B cell (primary cell): Measurements from ENCODE around the gene TDRD12. TPM values are rescaled to one million over a fixed set of nuclear protein-coding genes. Genes with fewer than 3 reads are reported as not detected.
A peak's percentile ranks its signal among the peaks of the same experiment; 100 is the strongest.
"Not testable (repeated sequence)": the region's sequence is repeated elsewhere in the genome, so short reads cannot be mapped to it uniquely, and the experiment has no call there.

Experiments
- ATAC-seq: fragments of 200-7000 bp; cut with Tn5 transposase; one replicate; pipeline ENCODE4 v1.10.0; 2021; ENCODE audit warnings: low read depth, mild to moderate bottlenecking, moderate number of reproducible peaks, moderate library complexity
- CTCF ChIA-PET: fragments of 350-600 bp; sonication (Branson Sonifier 250); formaldehyde crosslinking; loops from one replicate; lab custom pipeline; 2021; ENCODE audit warnings: antibody characterized with exemption, inconsistent platforms; lab: Charles Lee
- POLR2A ChIA-PET: fragments of 350-600 bp; sonication (Branson Sonifier 250); formaldehyde crosslinking; loops from one replicate; lab custom pipeline; 2021; ENCODE audit warnings: antibody characterized with exemption; lab: Charles Lee
- DNase-seq: peaks from one replicate; pipeline ENCODE4 v3.0.0; 2013
- H2AFZ ChIP-seq: 2 replicates; pipeline ENCODE4 v1.6.1; 2012; ENCODE audit warnings: mild to moderate bottlenecking, low read depth, low read length; ENCODE audit not compliant: insufficient read depth, poor library complexity, severe bottlenecking
- H3K27ac ChIP-seq, 2 donors: 1 replicate in 1 of 2; 2 replicates in 1 of 2; pipeline ENCODE4 v1.5.1; 2012 to 2013; ENCODE audit warnings: low read length in 2 of 2, mild to moderate bottlenecking in 2 of 2, moderate library complexity in 1 of 2
- H3K27me3 ChIP-seq, 4 experiments: fragments of 200-600 bp in 1 of 4; sonication (generic) in 1 of 4; replicated peaks in 1 of 4; 1 replicate in 2 of 4; 2 replicates in 2 of 4; pipeline versions ENCODE4 v1.6.1 to v1.7.0; 2013 to 2016; ENCODE audit warnings: low read length in 3 of 4, mild to moderate bottlenecking in 2 of 4, mixed read lengths in 1 of 4, moderate library complexity in 1 of 4; ENCODE audit not compliant: insufficient read depth in 4 of 4, control insufficient read depth in 3 of 4; ENCODE audit errors: control extremely low read depth in 1 of 4
- H3K36me3 ChIP-seq, 2 experiments: replicated peaks in 1 of 2; 1 replicate in 1 of 2; 2 replicates in 1 of 2; pipeline versions ENCODE4 v1.6.1 to v1.7.1; 2013; ENCODE audit warnings: low read length in 1 of 2; ENCODE audit not compliant: insufficient read depth in 2 of 2, control insufficient read depth in 1 of 2; ENCODE audit errors: control extremely low read depth in 1 of 2, extremely low read depth in 1 of 2
- H3K4me1 ChIP-seq, 2 donors: fragments of 200-600 bp in 1 of 2; sonication (generic) in 1 of 2; 1 replicate in 1 of 2; 2 replicates in 1 of 2; pipeline versions ENCODE4 v1.5.1 to v1.6.1; 2013 to 2017; ENCODE audit warnings: low read length in 2 of 2; ENCODE audit not compliant: control insufficient read depth in 2 of 2, insufficient read depth in 2 of 2
- H3K4me2 ChIP-seq: replicated peaks from 2 replicates; pipeline ENCODE3; 2012; ENCODE audit warnings: mild to moderate bottlenecking, low read depth, low read length; ENCODE audit not compliant: poor library complexity, severe bottlenecking
- H3K4me3 ChIP-seq, 5 experiments: fragments of 200-600 bp in 1 of 5; sonication (generic) in 1 of 5; 1 replicate in 3 of 5; 2 replicates in 2 of 5; pipeline versions ENCODE4 v1.5.1 to v1.7.0; 2011 to 2016; ENCODE audit warnings: low read length in 4 of 5, mild to moderate bottlenecking in 4 of 5, low read depth in 2 of 5, control low read depth in 1 of 5, moderate library complexity in 1 of 5; ENCODE audit not compliant: insufficient read depth in 1 of 5; ENCODE audit errors: control extremely low read depth in 1 of 5, extremely low read depth in 1 of 5
- H3K79me2 ChIP-seq: fragments of 200-600 bp; sonication (generic); one replicate; pipeline ENCODE4 v1.6.0; 2016; ENCODE audit warnings: low read length; ENCODE audit not compliant: control insufficient read depth, insufficient read depth
- H3K9ac ChIP-seq: fragments of 200-600 bp; sonication (generic); 2 replicates; pipeline ENCODE4 v1.6.1; 2017; ENCODE audit warnings: mild to moderate bottlenecking, low read length, moderate library complexity
- H3K9me3 ChIP-seq, 3 donors: one replicate each; pipeline versions ENCODE4 v1.6.1 to v1.7.1; 2013; ENCODE audit warnings: low read length in 2 of 3; ENCODE audit not compliant: control insufficient read depth in 2 of 3, insufficient read depth in 1 of 3; ENCODE audit errors: control extremely low read depth in 1 of 3
- H4K20me1 ChIP-seq: 2 replicates; pipeline ENCODE4 v1.6.0; 2012; ENCODE audit warnings: mild to moderate bottlenecking, low read length; ENCODE audit not compliant: insufficient read depth, control insufficient read depth, poor library complexity, severe bottlenecking
- H3K27ac Mint-ChIP-seq: one replicate; pipeline ENCODE4 v1.8.0; 2021; ENCODE audit warnings: mixed read lengths
- H3K27me3 Mint-ChIP-seq: one replicate; pipeline ENCODE4 v1.8.0; 2021; ENCODE audit warnings: mixed read lengths
- H3K4me1 Mint-ChIP-seq: one replicate; pipeline ENCODE4 v1.8.0; 2021; ENCODE audit warnings: mixed read lengths
- H3K4me3 Mint-ChIP-seq: one replicate; pipeline ENCODE4 v1.8.0; 2021; ENCODE audit warnings: mixed read lengths
- H3K9me3 Mint-ChIP-seq: one replicate; pipeline ENCODE4 v1.8.0; 2022; ENCODE audit warnings: mixed read lengths; ENCODE audit not compliant: insufficient read depth
- EZH2 ChIP-seq: IDR thresholded peaks from 2 replicates; pipeline ENCODE4 v1.6.1; 2012; ENCODE audit warnings: borderline replicate concordance, low read depth, mild to moderate bottlenecking, moderate library complexity, low read length; ENCODE audit not compliant: insufficient read depth, poor library complexity, severe bottlenecking
- WGBS: methylation state at CpG from one replicate; pipeline ENCODE4 v1.1.5; 2013; ENCODE audit warnings: missing lambda C conversion rate; ENCODE audit not compliant: insufficient coverage; 5-methylcytosine and 5-hydroxymethylcytosine counted together
- intact Hi-C: fragments of 100-400 bp; cut with micrococcal nuclease; formaldehyde crosslinking; loops from one replicate; pipeline ENCODE4 v1.10.0; 2022
- polyA plus RNA-seq: library from polyadenylated mRNA; depleted of rRNA; stranded (reverse); fragments of >200 nt; gene quantifications from 2 replicates; pipeline ENCODE4 v1.2.3, GENCODE V29; 2012
- total RNA-seq, 2 donors: library from RNA; stranded (reverse); fragments of 120-200 nt in 1 of 2; gene quantifications; 1 replicate in 1 of 2; 2 replicates in 1 of 2; pipeline versions ENCODE4 v1.2.3 to v1.2.4, GENCODE V29; 2013 to 2022
- TF ChIP-seq, protein P1 (sequence below): fragments of 200-600 bp; IDR thresholded peaks from one replicate; pipeline ENCODE4 v1.8.0; 2022; ENCODE audit warnings: antibody characterized with exemption, mild to moderate bottlenecking

TDRD12 gene
- total and polyA plus RNA-seq, 2 donors (not counting 1 experiment from before 2014, with no cell fraction given) = 0.30 to 1.1 TPM

DNA sequence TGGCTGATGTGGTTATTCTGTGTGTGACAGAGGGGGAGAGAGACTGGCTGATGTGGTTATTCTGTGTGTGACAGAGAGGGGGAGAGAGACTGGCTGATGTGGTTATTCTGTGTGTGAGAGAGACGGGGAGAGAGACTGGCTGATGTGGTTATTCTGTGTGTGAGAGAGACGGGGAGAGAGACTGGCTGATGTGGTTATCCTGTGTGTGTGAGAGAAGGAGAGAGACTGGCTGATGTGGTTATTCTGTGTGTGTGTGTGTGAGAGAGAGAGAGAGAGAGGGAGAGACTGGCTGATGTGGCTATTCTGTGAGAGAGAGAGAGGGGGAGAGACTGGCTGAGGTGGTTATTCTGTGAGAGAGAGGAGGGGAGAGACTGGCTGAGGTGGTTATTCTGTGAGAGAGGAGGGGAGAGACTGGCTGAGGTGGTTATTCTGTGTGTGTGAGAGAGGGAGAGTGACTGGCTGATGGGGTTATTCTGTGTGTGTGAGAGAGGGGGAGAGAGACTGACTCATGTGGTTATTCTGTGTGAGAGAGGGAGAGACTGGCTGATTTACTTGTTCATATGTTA, 27.1 kb downstream of the TDRD12 start:
- H3K27me3 Mint-ChIP-seq = peaks cover 15% of the 10 kb centered on the region
- H3K4me1 Mint-ChIP-seq, H3K9me3 Mint-ChIP-seq, H3K79me2 ChIP-seq, H3K4me2 ChIP-seq, H3K36me3 ChIP-seq, intact Hi-C loops, H3K9me3 ChIP-seq, ATAC-seq, H4K20me1 ChIP-seq, CTCF ChIA-PET, H3K27me3 ChIP-seq, POLR2A ChIA-PET, H3K27ac Mint-ChIP-seq, DNase-seq, H3K4me3 ChIP-seq, H3K9ac ChIP-seq, H3K4me1 ChIP-seq, H3K27ac ChIP-seq, H3K4me3 Mint-ChIP-seq: not testable (repeated sequence)
- peak overlapping the region; percentile 33 for H2AFZ ChIP-seq
- WGBS = 0% methylated on average over 2 of the region's 2 CpGs

DNA sequence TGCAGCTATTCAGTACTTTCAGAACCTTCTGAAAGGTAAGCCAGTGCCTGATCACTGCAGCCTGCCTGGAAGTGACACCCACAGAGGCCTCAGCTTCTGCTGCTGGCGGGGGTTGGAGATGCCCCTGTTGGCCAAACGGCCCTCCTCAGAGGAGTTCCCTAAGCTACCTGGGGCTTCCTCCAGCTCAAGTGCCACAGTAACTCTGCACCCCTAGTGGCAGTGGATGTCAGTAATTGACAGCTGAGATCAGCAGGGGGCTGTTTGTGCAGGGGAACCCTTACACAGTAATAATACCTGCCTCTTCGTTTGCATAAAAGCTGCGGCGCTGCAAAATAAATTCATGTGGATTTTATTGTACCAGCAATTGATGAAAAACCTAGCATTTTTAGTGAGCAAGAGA, 28.9 kb downstream of the TDRD12 start:
- no peak for ATAC-seq
- no peaks in the 10 kb centered on the region for H3K4me1 ChIP-seq
- H2AFZ ChIP-seq = no peak overlapping the region
- H3K9me3 ChIP-seq = no peaks in the 10 kb centered on the region
- no peak overlapping the region for H3K4me3 ChIP-seq
- peak; percentile 8 for DNase-seq
- no peak overlapping the region for H3K4me2 ChIP-seq
- H4K20me1 ChIP-seq = no peaks in the 10 kb centered on the region
- H3K27ac Mint-ChIP-seq = no peak overlapping the region
- H3K4me1 Mint-ChIP-seq = no peaks in the 10 kb centered on the region
- peaks cover 0 to 7% (median 3%) of the 10 kb centered on the region in 4 experiments for H3K27me3 ChIP-seq
- ChIA-PET CTCF (interaction anchor here (0.6 to 1.1 kb wide), 3 partner anchors 15 to 148 kb away, joined by 3 to 5 read pairs (median 4); no protein-coding TSS in a partner anchor), POLR2A (no interaction called here)
- no peak overlapping the region for H3K4me3 Mint-ChIP-seq
- TF ChIP-seq EZH2 = no peak
- TF ChIP-seq, protein P1, sequence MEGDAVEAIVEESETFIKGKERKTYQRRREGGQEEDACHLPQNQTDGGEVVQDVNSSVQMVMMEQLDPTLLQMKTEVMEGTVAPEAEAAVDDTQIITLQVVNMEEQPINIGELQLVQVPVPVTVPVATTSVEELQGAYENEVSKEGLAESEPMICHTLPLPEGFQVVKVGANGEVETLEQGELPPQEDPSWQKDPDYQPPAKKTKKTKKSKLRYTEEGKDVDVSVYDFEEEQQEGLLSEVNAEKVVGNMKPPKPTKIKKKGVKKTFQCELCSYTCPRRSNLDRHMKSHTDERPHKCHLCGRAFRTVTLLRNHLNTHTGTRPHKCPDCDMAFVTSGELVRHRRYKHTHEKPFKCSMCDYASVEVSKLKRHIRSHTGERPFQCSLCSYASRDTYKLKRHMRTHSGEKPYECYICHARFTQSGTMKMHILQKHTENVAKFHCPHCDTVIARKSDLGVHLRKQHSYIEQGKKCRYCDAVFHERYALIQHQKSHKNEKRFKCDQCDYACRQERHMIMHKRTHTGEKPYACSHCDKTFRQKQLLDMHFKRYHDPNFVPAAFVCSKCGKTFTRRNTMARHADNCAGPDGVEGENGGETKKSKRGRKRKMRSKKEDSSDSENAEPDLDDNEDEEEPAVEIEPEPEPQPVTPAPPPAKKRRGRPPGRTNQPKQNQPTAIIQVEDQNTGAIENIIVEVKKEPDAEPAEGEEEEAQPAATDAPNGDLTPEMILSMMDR = no peak
- no CpG with 5 or more reads among the region's 5 CpGs for WGBS
- intact Hi-C loops = no loop called here
- no peak overlapping the region for H3K9ac ChIP-seq
- H3K27ac ChIP-seq = no peak overlapping the region
- no peaks in the 10 kb centered on the region for H3K79me2 ChIP-seq
- H3K27me3 Mint-ChIP-seq = peaks cover 15% of the 10 kb centered on the region
- H3K36me3 ChIP-seq = no peaks in the 10 kb centered on the region
- no peaks in the 10 kb centered on the region for H3K9me3 Mint-ChIP-seq
